ENCODE results near the gene USB1. TPM values are rescaled to one million over a fixed set of nuclear protein-coding genes. Genes with fewer than 3 reads are reported as not detected.

Gene USB1
- total RNA-seq, 1 experiment from 2014 or later, result 73.1 TPM

- H3K9me2 ChIP-seq (ENCODE audit: insufficient read depth), result no peaks in the 10 kb centered on the region
- POLR2A ChIA-PET, result no interaction called here
- CTCF ChIA-PET, result no interaction called here
These were observed 55.4 kb downstream of the USB1 start for GRCh38 chr16:58056580-58056979.

More at GRCh38 chr16:58056580-58056979, 55.4 kb downstream of the USB1 start:
- H3K4me1 ChIP-seq (ENCODE audit: control insufficient read depth in 1 of 2, insufficient read depth in 2 of 2, low read length in 2 of 2), result no peaks in the 10 kb centered on the region
- H3K27me3 ChIP-seq (ENCODE audit: insufficient read depth, low read length), result peaks cover 12% of the 10 kb centered on the region
- RAD21 ChIA-PET (ENCODE audit: low non-redundant PET in 1 of 2, low total read pairs in 2 of 2, uncharacterized antibody in 2 of 2, unreplicated experiment in 2 of 2), result no interaction called here
- intact Hi-C loops (cut with micrococcal nuclease), result no loop called here
- no peak overlapping the region for H2AFZ ChIP-seq (ENCODE audit: low read depth, low read length, poor library complexity, severe bottlenecking)
- no peaks in the 10 kb centered on the region for H3K9me3 ChIP-seq (ENCODE audit: control insufficient read depth in 1 of 2, insufficient read depth in 1 of 2, low read depth in 1 of 2, low read length in 2 of 2)
- H3K4me3 ChIP-seq (replicated peaks in 1 of 2; ENCODE audit: low read depth in 1 of 2, low read length in 2 of 2), result no peak overlapping the region
- H3K79me2 ChIP-seq (ENCODE audit: insufficient read depth, low read length), result no peaks in the 10 kb centered on the region
- no peak for TF ChIP-seq FOSL1 (IDR thresholded peaks at IDR 0.05; ENCODE audit: low read depth)
- no peak for TF ChIP-seq RAD21 (IDR thresholded peaks at IDR 0.05; ENCODE audit: low read depth)
- no peak for TF ChIP-seq TCF7L2 (IDR thresholded peaks at IDR 0.05; ENCODE audit: borderline replicate concordance, extremely low read depth, insufficient read depth, insufficient read length)
- no peak for TF ChIP-seq ZBTB33 (IDR thresholded peaks at IDR 0.05; ENCODE audit: extremely low read depth, insufficient replicate concordance, low read length)
- TF ChIP-seq YY1 (IDR thresholded peaks at IDR 0.05; ENCODE audit: extremely low read depth, insufficient replicate concordance, low read depth, low read length), result no peak
- TF ChIP-seq ATF3 (IDR thresholded peaks at IDR 0.05), result no peak
- no peak for TF ChIP-seq ZFX (IDR thresholded peaks at IDR 0.05)
- TF ChIP-seq REST (IDR thresholded peaks at IDR 0.05; ENCODE audit: low read depth), result no peak
- no peak for TF ChIP-seq POLR2A (IDR thresholded peaks at IDR 0.05; ENCODE audit: borderline replicate concordance, extremely low read depth, insufficient read depth, insufficient read length)
- TF ChIP-seq CEBPB (IDR thresholded peaks at IDR 0.05; ENCODE audit: low read depth), result no peak
- TF ChIP-seq CTCF (IDR thresholded peaks at IDR 0.05 in 2 of 3, conservative IDR thresholded peaks at IDR 0.05 in 1 of 3; ENCODE audit: borderline replicate concordance in 1 of 3, insufficient read depth in 1 of 3, low read depth in 2 of 3, low read length in 2 of 3), result no peak
- no peak for TF ChIP-seq JUND (IDR thresholded peaks at IDR 0.05)
- no peak for DNase-seq (ENCODE audit: low read depth, low spot score)
- H3K9ac ChIP-seq (ENCODE audit: low read length), result no peak overlapping the region
- H3K4me2 ChIP-seq (ENCODE audit: low read length), result no peak overlapping the region
- H3K36me3 ChIP-seq (ENCODE audit: control insufficient read depth in 1 of 2, insufficient read depth in 2 of 2, low read length in 2 of 2), result no peaks in the 10 kb centered on the region
- no peak overlapping the region for H3K27ac ChIP-seq (ENCODE audit: low read depth, low read length)
- BruUV-seq (replicated peaks), result no TSS peak
- no peaks in the 10 kb centered on the region; the same call in 1 of the 2 replicates for H4K20me1 ChIP-seq (ENCODE audit: insufficient read depth)
- ATAC-seq, result no peak

All from HCT116 (cell line).